ENCODE results near the gene KRTAP9-7.
"Not testable (repeated sequence)": the region's sequence is repeated elsewhere in the genome, so short reads cannot be mapped to it uniquely, and the experiment has no call there.

DNA sequence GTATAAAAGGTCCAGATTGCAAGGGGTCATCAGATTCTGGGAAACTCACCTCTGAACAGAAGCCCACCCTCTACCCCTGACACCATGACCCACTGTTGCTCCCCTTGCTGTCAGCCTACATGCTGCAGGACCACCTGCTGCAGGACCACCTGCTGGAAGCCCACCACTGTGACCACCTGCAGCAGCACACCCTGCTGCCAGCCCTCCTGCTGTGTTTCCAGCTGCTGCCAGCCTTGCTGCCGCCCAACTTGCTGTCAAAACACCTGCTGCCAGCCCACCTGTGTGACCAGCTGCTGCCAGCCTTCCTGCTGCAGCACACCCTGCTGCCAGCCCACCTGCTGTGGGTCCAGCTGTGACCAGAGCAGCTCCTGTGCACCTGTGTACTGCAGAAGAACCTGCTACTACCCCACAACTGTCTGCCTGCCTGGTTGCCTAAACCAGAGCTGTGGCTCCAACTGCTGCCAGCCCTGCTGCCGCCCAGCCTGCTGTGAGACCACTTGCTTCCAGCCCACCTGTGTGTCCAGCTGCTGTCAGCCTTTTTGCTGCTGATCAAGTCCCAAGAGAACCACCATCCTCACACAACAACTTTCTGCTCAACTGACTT is 25.8 kb upstream of the KRTAP9-7 start, which contains the start of gene KRTAP9-4:
- TF ChIP-seq, protein P1, sequence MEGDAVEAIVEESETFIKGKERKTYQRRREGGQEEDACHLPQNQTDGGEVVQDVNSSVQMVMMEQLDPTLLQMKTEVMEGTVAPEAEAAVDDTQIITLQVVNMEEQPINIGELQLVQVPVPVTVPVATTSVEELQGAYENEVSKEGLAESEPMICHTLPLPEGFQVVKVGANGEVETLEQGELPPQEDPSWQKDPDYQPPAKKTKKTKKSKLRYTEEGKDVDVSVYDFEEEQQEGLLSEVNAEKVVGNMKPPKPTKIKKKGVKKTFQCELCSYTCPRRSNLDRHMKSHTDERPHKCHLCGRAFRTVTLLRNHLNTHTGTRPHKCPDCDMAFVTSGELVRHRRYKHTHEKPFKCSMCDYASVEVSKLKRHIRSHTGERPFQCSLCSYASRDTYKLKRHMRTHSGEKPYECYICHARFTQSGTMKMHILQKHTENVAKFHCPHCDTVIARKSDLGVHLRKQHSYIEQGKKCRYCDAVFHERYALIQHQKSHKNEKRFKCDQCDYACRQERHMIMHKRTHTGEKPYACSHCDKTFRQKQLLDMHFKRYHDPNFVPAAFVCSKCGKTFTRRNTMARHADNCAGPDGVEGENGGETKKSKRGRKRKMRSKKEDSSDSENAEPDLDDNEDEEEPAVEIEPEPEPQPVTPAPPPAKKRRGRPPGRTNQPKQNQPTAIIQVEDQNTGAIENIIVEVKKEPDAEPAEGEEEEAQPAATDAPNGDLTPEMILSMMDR (conservative IDR thresholded peaks at IDR 0.05) = not testable (repeated sequence)
- not testable (repeated sequence) for TF ChIP-seq EZH2 (IDR thresholded peaks at IDR 0.05; ENCODE audit: low read depth)

Measured in PC-9 (cell line).